GM12878 (cell line): ENCODE results near the gene LAIR1. TPM values are rescaled to one million over a fixed set of nuclear protein-coding genes. Genes with fewer than 3 reads are reported as not detected.

Experiments used
- ASH2L ChIP-seq: fragments of 300-600, 200-600 bp; sonication (generic); IDR thresholded peaks from 2 replicates; pipeline ENCODE4 v1.6.1; 2017; ENCODE audit warnings: low read depth, mild to moderate bottlenecking, borderline replicate concordance
- CBFB ChIP-seq: IDR thresholded peaks from 2 replicates; pipeline ENCODE4 v1.6.1; 2016; ENCODE audit warnings: antibody characterized with exemption, low read depth
- ESRRA ChIP-seq: IDR thresholded peaks from 2 replicates; pipeline ENCODE4 v1.6.1; 2012; ENCODE audit warnings: mild to moderate bottlenecking, low read length, improper control_type of control experiment
- HDAC6 ChIP-seq: fragments of 200-600 bp; sonication (generic); IDR thresholded peaks from one replicate; pipeline ENCODE4 v1.8.0; 2017; ENCODE audit warnings: antibody characterized with exemption; ENCODE audit not compliant: unreplicated experiment
- JUNB ChIP-seq: IDR thresholded peaks from 2 replicates; pipeline ENCODE4 v1.6.1; 2016; ENCODE audit warnings: antibody characterized with exemption, mild to moderate bottlenecking
- MEF2B ChIP-seq: fragments of 450-650 bp; IDR thresholded peaks from 2 replicates; pipeline ENCODE4 v1.6.1; 2018; ENCODE audit warnings: mild to moderate bottlenecking, moderate library complexity; ENCODE audit not compliant: partially characterized antibody, poor library complexity, severe bottlenecking
- ZBTB40 ChIP-seq: fragments of 450-650 bp; IDR thresholded peaks from 2 replicates; pipeline ENCODE4 v1.6.1; 2016; ENCODE audit warnings: mild to moderate bottlenecking, moderate library complexity, borderline replicate concordance
- polyA plus RNA-seq, 11 experiments: library from polyadenylated mRNA; depleted of rRNA in 4 of 11; unstranded in 6 of 11; stranded (reverse) in 5 of 11; fragments of >200 nt; fragmentation: Nextera tagmentation in 4 of 11; fragmentation: Illumina TruSeq in 1 of 11; extraction: Ambion mirVana in 4 of 11; extraction: Trizol in 1 of 11; gene quantifications; 1 replicate in 1 of 11; 2 replicates in 10 of 11; pipeline versions ENCODE4 v1.2.1 to v1.2.3, GENCODE V29; 2011 to 2016; ENCODE audit warnings: inconsistent platforms in 2 of 11, missing spikeins in 2 of 11, low read depth in 1 of 11
- total RNA-seq, 4 experiments: library from RNA; depleted of rRNA in 3 of 4; stranded (reverse); fragments of >200 nt in 3 of 4; fragmentation: Illumina TruSeq in 1 of 4; extraction: Trizol in 1 of 4; gene quantifications; 2 replicates each; pipeline versions ENCODE4 v1.2.1 to v1.2.3, GENCODE V29; 2013 to 2021
- TF ChIP-seq, protein P1 (sequence below): IDR thresholded peaks from 2 replicates; pipeline ENCODE4 v1.6.1; 2011; ENCODE audit warnings: borderline replicate concordance, low read depth, mild to moderate bottlenecking, moderate library complexity, low read length; ENCODE audit not compliant: insufficient read depth, poor library complexity, severe bottlenecking

Gene LAIR1
- total and polyA plus RNA-seq, 10 of the 15 experiments (the other 5 are each of a cell fraction or from before 2014, with no cell fraction given) = 8.6 to 58.2 (median 35.3) TPM

DNA sequence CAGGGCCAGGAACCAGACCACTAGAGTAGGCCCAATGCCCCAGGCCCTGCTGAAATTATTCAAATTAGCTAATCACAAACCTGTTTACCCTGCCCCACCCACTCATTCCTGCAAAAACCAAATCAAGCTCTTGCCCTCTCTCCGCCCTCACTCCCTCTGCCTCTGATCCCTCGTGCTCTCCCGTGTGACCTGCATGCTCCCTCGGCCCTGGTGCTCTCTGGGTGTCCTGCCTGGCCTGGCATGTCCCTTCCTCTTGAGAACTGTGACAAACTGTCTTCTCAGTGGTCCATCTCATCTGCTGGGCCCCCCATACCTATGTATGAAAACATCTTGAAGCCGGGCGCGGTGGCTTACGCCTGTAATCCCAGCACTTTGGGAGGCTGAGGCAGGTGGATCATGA lies 38.3 kb upstream of the LAIR1 start (continued):
- no peak for TF ChIP-seq ZBTB40
- no peak for TF ChIP-seq MEF2B
- TF ChIP-seq ASH2L = no peak
- no peak for TF ChIP-seq ESRRA
- no peak for TF ChIP-seq HDAC6
- TF ChIP-seq, protein P1, sequence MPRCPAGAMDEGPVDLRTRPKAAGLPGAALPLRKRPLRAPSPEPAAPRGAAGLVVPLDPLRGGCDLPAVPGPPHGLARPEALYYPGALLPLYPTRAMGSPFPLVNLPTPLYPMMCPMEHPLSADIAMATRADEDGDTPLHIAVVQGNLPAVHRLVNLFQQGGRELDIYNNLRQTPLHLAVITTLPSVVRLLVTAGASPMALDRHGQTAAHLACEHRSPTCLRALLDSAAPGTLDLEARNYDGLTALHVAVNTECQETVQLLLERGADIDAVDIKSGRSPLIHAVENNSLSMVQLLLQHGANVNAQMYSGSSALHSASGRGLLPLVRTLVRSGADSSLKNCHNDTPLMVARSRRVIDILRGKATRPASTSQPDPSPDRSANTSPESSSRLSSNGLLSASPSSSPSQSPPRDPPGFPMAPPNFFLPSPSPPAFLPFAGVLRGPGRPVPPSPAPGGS = no peak
- TF ChIP-seq JUNB = no peak
- no peak for TF ChIP-seq CBFB
- TF ChIP-seq, all 136 proteins: peak for 0
